ENCODE data around the gene PRKG2. TPM values are rescaled to one million over a fixed set of nuclear protein-coding genes. Genes with fewer than 3 reads are reported as not detected.

The PRKG2 gene
- total RNA-seq, 2 experiments from 2014 or later = 0.27 to 0.39 TPM

DNA sequence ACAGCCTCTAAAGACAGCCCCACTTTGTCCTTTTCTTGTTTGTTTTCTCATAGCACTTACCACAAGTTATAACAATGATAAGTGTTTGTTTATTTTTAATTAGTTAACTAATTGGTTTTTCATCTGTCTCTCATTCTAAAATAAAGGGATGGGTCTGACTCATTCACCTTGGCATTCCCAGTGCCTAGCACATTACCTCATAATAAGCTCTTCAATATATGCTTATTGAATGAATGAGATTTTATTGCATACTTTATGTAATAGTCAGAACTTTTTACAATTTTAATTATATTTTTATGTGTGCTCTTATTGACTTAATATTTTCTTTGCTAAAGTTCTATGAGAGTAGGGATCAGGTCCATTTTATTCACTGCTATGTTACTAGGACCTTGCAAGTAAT lies 22.8 kb upstream of the PRKG2 start:
- no peak overlapping the region for H3K27ac Mint-ChIP-seq
- ATAC-seq (ENCODE audit: poor library complexity) (no peak), DNase-seq (no peak)
- no peaks in the 10 kb centered on the region for H3K4me1 Mint-ChIP-seq (ENCODE audit: low read depth)
- Histone ChIP-seq H3K27ac (ENCODE audit: low read depth in 1 of 2, low read length in 2 of 2) (no peak overlapping the region), H3K27me3 (ENCODE audit: control insufficient read depth in 1 of 2, insufficient read depth in 2 of 2, low read length in 2 of 2) (peaks cover 0 to 3% of the 10 kb centered on the region in 2 experiments), H3K9me3 (ENCODE audit: control insufficient read depth in 1 of 2, insufficient read depth in 1 of 2, low read length in 2 of 2) (peaks cover 0 to 5% of the 10 kb centered on the region in 2 experiments), H3K4me1 (ENCODE audit: insufficient read depth, low read length) (no peaks in the 10 kb centered on the region), H3K36me3 (ENCODE audit: insufficient read depth, low read length) (no peaks in the 10 kb centered on the region), H3K4me3 (ENCODE audit: low read length) (no peak overlapping the region)
- ChIA-PET CTCF (no interaction called here), POLR2A (no interaction called here)
- no peak for TF ChIP-seq CTCF (IDR thresholded peaks at IDR 0.05)
- H3K9me3 Mint-ChIP-seq = no peaks in the 10 kb centered on the region
- peaks cover 19% of the 10 kb centered on the region for H3K27me3 Mint-ChIP-seq
- H3K4me3 Mint-ChIP-seq = no peak overlapping the region
- intact Hi-C loops (cut with DNase I, micrococcal nuclease) = no loop called here
- H3K36me3 Mint-ChIP-seq (ENCODE audit: low read depth) = no peaks in the 10 kb centered on the region

DNA sequence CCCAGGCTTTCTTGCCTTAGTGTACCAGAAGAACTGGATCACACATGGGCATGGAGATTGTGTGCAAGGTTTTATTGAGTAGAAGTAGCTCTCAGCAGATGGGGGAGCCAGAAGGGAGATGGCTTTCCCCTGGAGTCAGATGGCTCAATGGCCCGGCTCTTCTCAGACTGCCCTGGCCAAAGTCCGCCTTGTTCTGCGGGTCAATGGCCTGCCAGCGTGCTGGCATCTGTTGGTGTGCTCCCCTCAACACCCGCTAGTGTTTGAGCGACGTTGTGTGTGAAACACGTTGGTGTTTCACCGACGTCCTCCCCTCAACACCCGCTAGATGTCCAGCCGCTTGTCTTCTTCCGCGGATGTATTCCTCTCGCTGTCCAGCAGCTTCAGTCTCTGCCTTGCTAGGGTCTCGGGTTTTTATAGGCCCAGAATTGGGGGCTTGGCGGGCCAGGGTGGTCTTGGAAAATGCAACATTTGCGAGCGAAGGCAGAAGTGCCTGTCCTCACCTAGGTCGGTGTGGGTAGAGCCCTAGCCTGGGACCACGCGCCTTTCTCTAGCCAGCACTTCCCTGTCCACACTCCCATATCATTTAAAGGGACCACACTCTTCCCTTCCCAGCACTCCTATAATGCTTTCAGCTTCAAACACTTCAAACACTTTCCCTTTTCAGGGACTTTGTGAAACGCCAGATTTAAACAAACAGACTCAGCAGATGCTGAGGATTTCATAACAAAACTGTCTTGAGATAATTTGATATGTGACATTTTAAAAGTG lies 21.1 kb upstream of the PRKG2 start:
- no peak overlapping the region for H3K4me3 ChIP-seq (ENCODE audit: low read length)
- Mint-ChIP-seq H3K27ac (no peak overlapping the region), H3K4me3 (no peak overlapping the region), H3K9me3 (no peaks in the 10 kb centered on the region), H3K36me3 (ENCODE audit: low read depth) (no peaks in the 10 kb centered on the region), H3K27me3 (peaks cover 19% of the 10 kb centered on the region), H3K4me1 (ENCODE audit: low read depth) (no peaks in the 10 kb centered on the region)
- peaks cover 0 to 11% of the 10 kb centered on the region in 2 experiments for H3K9me3 ChIP-seq (ENCODE audit: control insufficient read depth in 1 of 2, insufficient read depth in 1 of 2, low read length in 2 of 2)
- peaks cover 0 to 3% of the 10 kb centered on the region in 2 experiments for H3K27me3 ChIP-seq (ENCODE audit: control insufficient read depth in 1 of 2, insufficient read depth in 2 of 2, low read length in 2 of 2)
- CTCF ChIA-PET = no interaction called here
- H3K4me1 ChIP-seq (ENCODE audit: insufficient read depth, low read length) = no peaks in the 10 kb centered on the region
- DNase-seq (no peak), ATAC-seq (ENCODE audit: poor library complexity) (no peak)
- intact Hi-C loops (cut with DNase I, micrococcal nuclease) = no loop called here
- POLR2A ChIA-PET = no interaction called here
- no peak overlapping the region for H3K27ac ChIP-seq (ENCODE audit: low read depth in 1 of 2, low read length in 2 of 2)
- TF ChIP-seq CTCF (IDR thresholded peaks at IDR 0.05) = no peak
- H3K36me3 ChIP-seq (ENCODE audit: insufficient read depth, low read length) = no peaks in the 10 kb centered on the region

DNA sequence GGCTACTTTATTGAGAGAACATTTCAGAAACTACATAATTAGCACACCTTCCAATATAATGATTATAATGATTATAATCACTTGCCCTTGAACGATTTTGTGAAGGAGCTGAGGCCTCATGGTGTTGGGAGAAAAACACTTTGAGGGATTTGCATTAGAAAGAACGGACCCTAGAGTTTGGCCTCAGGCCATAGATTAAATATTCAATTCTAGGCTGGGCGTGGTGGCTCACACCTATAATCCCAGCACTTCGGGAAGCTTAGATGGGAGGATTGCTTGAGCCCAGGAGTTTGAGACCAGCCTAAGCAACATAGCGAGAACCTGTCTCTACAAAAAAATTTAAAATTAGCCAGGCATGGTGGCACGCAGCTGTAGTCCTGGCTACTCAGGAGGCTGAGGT lies 12.9 kb upstream of the PRKG2 start:
- Mint-ChIP-seq H3K9me3 (no peaks in the 10 kb centered on the region), H3K27ac (no peak overlapping the region), H3K36me3 (ENCODE audit: low read depth) (no peaks in the 10 kb centered on the region), H3K4me1 (ENCODE audit: low read depth) (no peaks in the 10 kb centered on the region), H3K4me3 (no peak overlapping the region), H3K27me3 (no peaks in the 10 kb centered on the region)
- Histone ChIP-seq H3K27ac (ENCODE audit: low read depth in 1 of 2, low read length in 2 of 2) (no peak overlapping the region), H3K9me3 (ENCODE audit: control insufficient read depth in 1 of 2, insufficient read depth in 1 of 2, low read length in 2 of 2) (peaks cover 0 to 9% of the 10 kb centered on the region in 2 experiments), H3K27me3 (ENCODE audit: control insufficient read depth in 1 of 2, insufficient read depth in 2 of 2, low read length in 2 of 2) (no peaks in the 10 kb centered on the region), H3K4me3 (ENCODE audit: low read length) (no peak overlapping the region), H3K4me1 (ENCODE audit: insufficient read depth, low read length) (no peaks in the 10 kb centered on the region), H3K36me3 (ENCODE audit: insufficient read depth, low read length) (no peaks in the 10 kb centered on the region)
- DNase-seq = no peak
- ChIA-PET POLR2A (no interaction called here), CTCF (no interaction called here)
- no peak for ATAC-seq (ENCODE audit: poor library complexity)
- no peak for TF ChIP-seq CTCF (IDR thresholded peaks at IDR 0.05)
- intact Hi-C loops (cut with DNase I, micrococcal nuclease) = no loop called here
